ENCODE data around the gene CACFD1. TPM values are rescaled to one million over a fixed set of nuclear protein-coding genes. Genes with fewer than 3 reads are reported as not detected.

Gene CACFD1
- total RNA-seq, 1 donor from 2014 or later = 15.0 TPM

DNA sequence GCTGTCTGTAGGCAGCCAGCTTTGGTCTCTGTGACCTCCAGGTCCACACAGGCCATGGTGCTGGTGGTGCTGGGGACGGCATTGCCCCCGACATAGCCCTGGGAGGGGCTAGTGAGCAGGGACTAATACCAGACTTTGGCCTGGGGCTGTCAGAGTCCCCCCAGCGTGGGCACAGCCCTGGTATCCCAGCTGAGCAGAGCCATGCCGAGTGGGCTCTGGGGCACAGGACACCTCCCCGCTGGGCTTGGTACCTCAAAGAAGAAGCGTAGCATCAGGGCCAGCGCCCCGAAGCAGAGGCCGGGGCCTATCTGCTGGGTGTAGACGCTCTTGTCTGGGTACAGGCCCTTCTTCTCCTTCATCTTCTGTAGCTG lies 55.4 kb downstream of the CACFD1 start:
- TF ChIP-seq, protein P1, sequence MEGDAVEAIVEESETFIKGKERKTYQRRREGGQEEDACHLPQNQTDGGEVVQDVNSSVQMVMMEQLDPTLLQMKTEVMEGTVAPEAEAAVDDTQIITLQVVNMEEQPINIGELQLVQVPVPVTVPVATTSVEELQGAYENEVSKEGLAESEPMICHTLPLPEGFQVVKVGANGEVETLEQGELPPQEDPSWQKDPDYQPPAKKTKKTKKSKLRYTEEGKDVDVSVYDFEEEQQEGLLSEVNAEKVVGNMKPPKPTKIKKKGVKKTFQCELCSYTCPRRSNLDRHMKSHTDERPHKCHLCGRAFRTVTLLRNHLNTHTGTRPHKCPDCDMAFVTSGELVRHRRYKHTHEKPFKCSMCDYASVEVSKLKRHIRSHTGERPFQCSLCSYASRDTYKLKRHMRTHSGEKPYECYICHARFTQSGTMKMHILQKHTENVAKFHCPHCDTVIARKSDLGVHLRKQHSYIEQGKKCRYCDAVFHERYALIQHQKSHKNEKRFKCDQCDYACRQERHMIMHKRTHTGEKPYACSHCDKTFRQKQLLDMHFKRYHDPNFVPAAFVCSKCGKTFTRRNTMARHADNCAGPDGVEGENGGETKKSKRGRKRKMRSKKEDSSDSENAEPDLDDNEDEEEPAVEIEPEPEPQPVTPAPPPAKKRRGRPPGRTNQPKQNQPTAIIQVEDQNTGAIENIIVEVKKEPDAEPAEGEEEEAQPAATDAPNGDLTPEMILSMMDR (IDR thresholded peaks at IDR 0.05) = no peak
- CTCF ChIA-PET = no interaction called here
- no peak for DNase-seq
- Mint-ChIP-seq H3K27me3 (peaks cover 7% of the 10 kb centered on the region), H3K9me3 (no peaks in the 10 kb centered on the region), H3K27ac (no peak overlapping the region), H3K4me3 (no peak overlapping the region), H3K4me1 (no peaks in the 10 kb centered on the region), H3K36me3 (ENCODE audit: low read depth) (no peaks in the 10 kb centered on the region)
- POLR2A ChIA-PET = no interaction called here
- intact Hi-C loops (cut with micrococcal nuclease) = no loop called here
- no peak for ATAC-seq (ENCODE audit: low read depth)

DNA sequence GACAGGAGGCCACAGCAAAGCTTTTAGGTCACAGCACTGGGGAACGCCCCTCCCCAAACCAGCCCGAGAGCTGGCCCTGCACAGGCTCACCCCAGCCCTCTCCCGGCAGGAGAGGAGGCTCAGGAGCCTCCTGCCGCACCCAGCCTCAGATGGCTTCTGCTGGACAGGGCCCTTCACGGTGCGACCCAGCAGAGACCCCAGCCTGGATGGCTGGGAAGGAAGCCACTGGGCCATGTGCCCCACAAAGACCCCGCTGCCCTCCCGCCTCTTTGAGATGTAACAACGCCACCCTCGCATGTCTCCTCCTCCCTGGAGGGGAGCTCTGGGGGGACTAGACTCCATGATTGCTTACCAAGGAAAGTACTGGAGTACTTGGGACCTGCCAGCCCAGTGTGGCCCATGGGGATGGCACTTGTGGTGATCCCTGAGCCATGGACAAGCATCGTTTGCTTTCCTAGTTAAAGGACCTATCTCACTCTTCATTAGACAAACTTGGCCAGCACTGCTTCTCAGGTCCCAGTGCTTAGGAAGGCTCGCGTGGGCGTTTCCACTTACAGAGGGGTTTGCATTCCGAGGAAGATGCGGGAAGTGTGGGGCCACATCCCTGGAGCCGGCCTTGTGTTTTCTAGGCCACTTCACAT lies 56.0 kb downstream of the CACFD1 start:
- TF ChIP-seq, protein P1 (IDR thresholded peaks at IDR 0.05) = no peak
- DNase-seq (no peak), ATAC-seq (ENCODE audit: low read depth) (no peak)
- peaks cover 7% of the 10 kb centered on the region for H3K27me3 Mint-ChIP-seq
- no peak overlapping the region for H3K4me3 Mint-ChIP-seq
- intact Hi-C loops (cut with micrococcal nuclease) = no loop called here
- H3K36me3 Mint-ChIP-seq (ENCODE audit: low read depth) = no peaks in the 10 kb centered on the region
- ChIA-PET CTCF (no interaction called here), POLR2A (no interaction called here)
- H3K27ac Mint-ChIP-seq = no peak overlapping the region
- no peaks in the 10 kb centered on the region for H3K4me1 Mint-ChIP-seq
- no peaks in the 10 kb centered on the region for H3K9me3 Mint-ChIP-seq

DNA sequence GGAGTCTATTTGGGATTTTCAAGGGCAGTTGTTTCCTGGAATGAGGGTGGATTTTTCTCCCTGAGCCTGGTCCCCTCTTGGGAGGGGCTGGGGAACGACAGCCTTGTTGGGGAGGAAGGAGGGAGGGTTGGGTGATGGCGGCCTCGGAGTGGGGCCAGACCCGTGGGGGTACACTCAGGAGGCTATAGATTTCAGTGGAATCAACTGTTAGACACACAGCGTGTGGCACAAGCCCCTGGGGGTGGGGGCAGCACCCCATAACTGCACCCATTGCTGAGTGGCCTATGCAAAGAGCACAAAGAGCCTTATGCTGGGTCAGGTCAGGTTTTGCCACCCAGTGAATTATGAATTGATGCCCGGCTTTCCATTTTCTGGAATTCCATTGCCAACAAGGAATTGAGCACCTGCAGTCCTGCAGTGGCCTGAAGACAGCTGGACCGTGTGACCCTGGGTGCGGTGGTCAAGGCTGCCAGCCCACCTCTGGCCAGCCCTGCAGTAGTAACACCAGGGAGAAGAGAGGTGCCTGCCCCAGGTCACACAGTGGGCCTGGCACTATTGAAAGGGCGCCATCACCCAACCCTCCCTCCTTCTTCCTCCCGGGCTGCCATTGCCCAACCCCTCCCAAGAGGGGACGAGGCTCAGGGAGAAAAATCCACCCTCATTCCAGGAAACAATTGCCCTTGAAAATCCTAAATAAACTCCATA lies 56.6 kb downstream of the CACFD1 start:
- Mint-ChIP-seq H3K27me3 (peaks cover 7% of the 10 kb centered on the region), H3K9me3 (no peaks in the 10 kb centered on the region), H3K27ac (no peak overlapping the region), H3K4me1 (no peaks in the 10 kb centered on the region), H3K4me3 (no peak overlapping the region), H3K36me3 (ENCODE audit: low read depth) (no peaks in the 10 kb centered on the region)
- ATAC-seq (ENCODE audit: low read depth) (no peak), DNase-seq (no peak)
- intact Hi-C loops (cut with micrococcal nuclease) = no loop called here
- CTCF ChIA-PET = no interaction called here
- POLR2A ChIA-PET = no interaction called here
- TF ChIP-seq, protein P1 (IDR thresholded peaks at IDR 0.05) = no peak

DNA sequence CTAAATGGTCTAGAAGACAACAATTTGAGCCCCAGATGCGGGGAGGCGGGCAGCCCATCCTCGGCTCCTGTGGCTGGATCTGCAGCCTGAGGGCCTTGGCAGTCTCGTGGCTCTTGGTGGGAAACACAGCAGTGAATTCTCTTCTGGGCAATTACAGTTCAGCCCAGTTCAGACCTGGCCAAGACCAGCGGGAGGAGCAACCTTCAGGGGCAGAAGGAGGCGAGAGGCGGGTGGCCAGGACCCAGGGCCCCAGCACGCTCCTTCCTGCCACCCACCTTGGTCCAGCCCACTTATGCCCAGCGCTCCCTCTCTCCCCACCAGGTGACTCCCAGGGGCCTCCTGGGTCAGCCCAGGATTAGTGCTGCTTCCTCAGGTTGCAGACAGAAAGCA lies 57.2 kb downstream of the CACFD1 start:
- intact Hi-C loops (cut with micrococcal nuclease) = no loop called here
- POLR2A ChIA-PET = no interaction called here
- TF ChIP-seq, protein P1 (IDR thresholded peaks at IDR 0.05) = no peak
- CTCF ChIA-PET = no interaction called here
- Mint-ChIP-seq H3K4me3 (no peak overlapping the region), H3K9me3 (no peaks in the 10 kb centered on the region), H3K36me3 (ENCODE audit: low read depth) (no peaks in the 10 kb centered on the region), H3K27me3 (peaks cover 7% of the 10 kb centered on the region), H3K27ac (no peak overlapping the region), H3K4me1 (no peaks in the 10 kb centered on the region)
- no peak for ATAC-seq (ENCODE audit: low read depth)
- DNase-seq = no peak

DNA sequence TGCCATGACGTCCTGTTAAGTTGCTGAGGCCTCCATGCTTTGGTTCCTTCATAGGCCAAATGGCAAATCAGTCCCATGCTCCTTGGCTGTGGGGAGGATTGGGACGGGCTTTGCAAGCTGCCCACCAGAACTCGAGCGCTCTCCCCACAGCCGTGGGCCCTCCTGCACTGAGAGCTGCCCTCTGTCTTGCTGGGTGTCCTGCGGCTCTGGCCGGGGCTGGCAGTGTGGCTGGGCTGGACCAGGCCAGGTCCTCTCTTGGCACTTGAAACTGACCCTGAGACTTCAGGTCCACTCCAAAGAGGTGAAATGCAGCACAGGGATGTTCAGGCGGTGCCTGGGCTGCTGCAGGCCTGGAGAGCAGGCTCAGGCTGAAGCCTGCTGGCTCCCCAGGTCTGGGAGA lies 57.9 kb downstream of the CACFD1 start:
- DNase-seq (no peak), ATAC-seq (ENCODE audit: low read depth) (no peak)
- H3K4me1 Mint-ChIP-seq = no peaks in the 10 kb centered on the region
- intact Hi-C loops (cut with micrococcal nuclease) = no loop called here
- ChIA-PET POLR2A (no interaction called here), CTCF (no interaction called here)
- TF ChIP-seq, protein P1 (IDR thresholded peaks at IDR 0.05) = no peak
- H3K27ac Mint-ChIP-seq = no peak overlapping the region
- H3K27me3 Mint-ChIP-seq = peaks cover 7% of the 10 kb centered on the region
- no peak overlapping the region for H3K4me3 Mint-ChIP-seq
- no peaks in the 10 kb centered on the region for H3K9me3 Mint-ChIP-seq
- H3K36me3 Mint-ChIP-seq (ENCODE audit: low read depth) = no peaks in the 10 kb centered on the region
